ENCODE measurements around the gene LRRC4C. TPM values are rescaled to one million over a fixed set of nuclear protein-coding genes. Genes with fewer than 3 reads are reported as not detected.
A peak's percentile ranks its signal among the peaks of the same experiment; 100 is the strongest.

Gene LRRC4C
- total RNA-seq, 1 donor from 2014 or later, result 5.5 TPM

- Mint-ChIP-seq H3K36me3 (ENCODE audit: low read depth) (no peaks in the 10 kb centered on the region), H3K9me3 (no peaks in the 10 kb centered on the region), H3K27ac (ENCODE audit: unreplicated experiment) (no peak overlapping the region), H3K27me3 (ENCODE audit: low read depth) (no peaks in the 10 kb centered on the region), H3K4me3 (no peak overlapping the region), H3K4me1 (peaks cover 11% of the 10 kb centered on the region)
- DNase-seq (ENCODE audit: low read depth, low spot score), result no peak
- TF ChIP-seq CTCF (conservative IDR thresholded peaks at IDR 0.05), result no peak
These were observed 574.0 kb downstream of the LRRC4C start for GRCh38 chr11:40885250-40885954.

- no peaks in the 10 kb centered on the region for H3K27me3 Mint-ChIP-seq (ENCODE audit: low read depth)
- H3K27ac Mint-ChIP-seq (ENCODE audit: unreplicated experiment), result no peak overlapping the region
- H3K36me3 Mint-ChIP-seq (ENCODE audit: low read depth), result no peaks in the 10 kb centered on the region
- no peak for DNase-seq (ENCODE audit: low read depth, low spot score)
- peaks cover 11% of the 10 kb centered on the region for H3K4me1 Mint-ChIP-seq
- no peak for TF ChIP-seq CTCF (conservative IDR thresholded peaks at IDR 0.05)
- H3K9me3 Mint-ChIP-seq, result no peaks in the 10 kb centered on the region
- no peak overlapping the region for H3K4me3 Mint-ChIP-seq
These were observed 577.2 kb downstream of the LRRC4C start for GRCh38 chr11:40882301-40882700.

GRCh38 chr11:40879911-40880310, 579.5 kb downstream of the LRRC4C start:
- Mint-ChIP-seq H3K9me3 (no peaks in the 10 kb centered on the region), H3K4me1 (peaks cover 4% of the 10 kb centered on the region), H3K27ac (ENCODE audit: unreplicated experiment) (no peak overlapping the region), H3K4me3 (no peak overlapping the region), H3K36me3 (ENCODE audit: low read depth) (no peaks in the 10 kb centered on the region), H3K27me3 (ENCODE audit: low read depth) (no peaks in the 10 kb centered on the region)
- no peak for TF ChIP-seq CTCF (conservative IDR thresholded peaks at IDR 0.05)
- no peak for DNase-seq (ENCODE audit: low read depth, low spot score)

GRCh38 chr11:40877981-40878380, 581.5 kb downstream of the LRRC4C start:
- TF ChIP-seq CTCF (conservative IDR thresholded peaks at IDR 0.05), result no peak
- no peak for DNase-seq (ENCODE audit: low read depth, low spot score)

GRCh38 chr11:40877256-40877655, 582.2 kb downstream of the LRRC4C start:
- TF ChIP-seq CTCF (conservative IDR thresholded peaks at IDR 0.05), result no peak
- H3K4me1 Mint-ChIP-seq, result no peaks in the 10 kb centered on the region
- no peaks in the 10 kb centered on the region for H3K9me3 Mint-ChIP-seq
- no peak for DNase-seq (ENCODE audit: low read depth, low spot score)
- peak overlapping the region; percentile 28 for H3K27ac Mint-ChIP-seq (ENCODE audit: unreplicated experiment)
- no peak overlapping the region for H3K4me3 Mint-ChIP-seq
- H3K36me3 Mint-ChIP-seq (ENCODE audit: low read depth), result no peaks in the 10 kb centered on the region
- H3K27me3 Mint-ChIP-seq (ENCODE audit: low read depth), result no peaks in the 10 kb centered on the region

More at GRCh38 chr11:40877981-40878380, 581.5 kb downstream of the LRRC4C start:
- Mint-ChIP-seq H3K4me3 (no peak overlapping the region), H3K4me1 (no peaks in the 10 kb centered on the region), H3K27me3 (ENCODE audit: low read depth) (no peaks in the 10 kb centered on the region), H3K27ac (ENCODE audit: unreplicated experiment) (no peak overlapping the region), H3K9me3 (no peaks in the 10 kb centered on the region), H3K36me3 (ENCODE audit: low read depth) (no peaks in the 10 kb centered on the region)

Measured in neural crest cell (in vitro differentiated cells).